Heart left ventricle (tissue), 16 donors: Measurements from ENCODE around the gene HLA-DQA2. TPM values are rescaled to one million over a fixed set of nuclear protein-coding genes. Genes with fewer than 3 reads are reported as not detected.
"Not testable (repeated sequence)": the region's sequence is repeated elsewhere in the genome, so short reads cannot be mapped to it uniquely, and the experiment has no call there.

Source experiments
- ATAC-seq, 4 donors: fragments of 200-7000 bp; cut with Tn5 transposase; one replicate each; pipeline ENCODE4 v1.9.1; 2020 to 2022; ENCODE audit warnings: moderate library complexity in 4 of 4, mild to moderate bottlenecking in 3 of 4, moderate number of reproducible peaks in 1 of 4
- DNase-seq, 5 donors: peaks; one replicate each; pipeline ENCODE4 v3.0.0-alpha.2; 2020
- H3K27ac ChIP-seq, 12 donors: fragments of 200-600 bp; sonication (generic) in 4 of 12; one replicate each; pipeline versions ENCODE4 v1.5.0 to v1.8.0; 2016 to 2022; ENCODE audit warnings: mild to moderate bottlenecking in 2 of 12
- H3K27me3 ChIP-seq, 9 donors: fragments of 200-600 bp; sonication (generic) in 2 of 9; one replicate each; pipeline versions ENCODE4 v1.5.1 to v1.8.0; 2016 to 2022; ENCODE audit warnings: mild to moderate bottlenecking in 3 of 9
- H3K36me3 ChIP-seq, 9 donors: fragments of 200-600 bp; sonication (generic) in 2 of 9; one replicate each; pipeline versions ENCODE4 v1.5.0 to v1.8.0; 2018 to 2022; ENCODE audit warnings: mild to moderate bottlenecking in 2 of 9
- H3K4me1 ChIP-seq, 12 donors: fragments of 200-600 bp; sonication (generic) in 4 of 12; one replicate each; pipeline versions ENCODE4 v1.5.0 to v1.8.0; 2016 to 2022; ENCODE audit warnings: mild to moderate bottlenecking in 3 of 12
- H3K4me3 ChIP-seq, 12 donors: fragments of 200-600 bp; sonication (generic) in 4 of 12; one replicate each; pipeline versions ENCODE4 v1.5.0 to v1.8.0; 2017 to 2022; ENCODE audit warnings: mild to moderate bottlenecking in 9 of 12, moderate library complexity in 4 of 12
- H3K9me3 ChIP-seq, 12 donors: fragments of 200-600 bp; sonication (generic) in 4 of 12; one replicate each; pipeline versions ENCODE4 v1.5.0 to v1.8.0; 2016 to 2022; ENCODE audit warnings: mild to moderate bottlenecking in 1 of 12
- POLR2A ChIP-seq, 2 donors: fragments of 450-650 bp; IDR thresholded peaks; one replicate each; pipeline ENCODE4 v1.6.1; 2017; ENCODE audit warnings: antibody characterized with exemption in 2 of 2, mild to moderate bottlenecking in 2 of 2, moderate library complexity in 2 of 2
- WGBS, 4 donors: extraction: QIAGEN DNeasy Blood & Tissue Kit in 2 of 4; methylation state at CpG; one replicate each; pipeline versions ENCODE4 v1.1.5 to v1.1.7; 2013 to 2018; 5-methylcytosine and 5-hydroxymethylcytosine counted together
- intact Hi-C, 10 donors: fragments of 100-400 bp; cut with DNase I; formaldehyde crosslinking; loops; one replicate each; pipeline versions ENCODE4 v1.11.1 to v1.14.2; 2022
- polyA plus RNA-seq, 2 donors: library from polyadenylated mRNA; stranded (reverse); fragments of 200-250 nt; gene quantifications; one replicate each; pipeline ENCODE4 v1.2.3, GENCODE V29; 2013
- total RNA-seq, 9 donors: library from RNA; depleted of rRNA in 2 of 9; stranded (reverse); fragments of >200 nt in 2 of 9; fragmentation: NEBNext Ultra II Directional in 3 of 9; extraction: Animal tissue kit (Norgen Biotek cat#: 25700) in 3 of 9; gene quantifications; one replicate each; pipeline versions ENCODE4 v1.1.0 to v1.2.4, GENCODE V29; 2016 to 2023
- TF ChIP-seq, protein P1 (sequence below), 12 donors: fragments of 200-600 bp; sonication (generic) in 4 of 12; IDR thresholded peaks; one replicate each; pipeline versions ENCODE4 v1.5.0 to v1.8.0; 2018 to 2022; ENCODE audit warnings: antibody characterized with exemption in 12 of 12, mild to moderate bottlenecking in 5 of 12
- donor health status: ischemic (EF 13 %, LVEDD 7.1; RV severe dilation, severe dysfunction).
- donor health status: healthy with polysubstance abuse.
- donor health status: DM: no; HTN: yes; CAD: no.
- donor health status: DM: no; HTN: no; CAD: no.
- donor health status: ischemic (EF 25% LVEDD 6.9; RV normal size, moderate dysfunction).
- donor health status: ischemic (EF 25% LVEDD 5.7; RV mildly dilated, moderate dysfunction).
- donor health status: healthy.
- donor health status: DM: yes; HTN: yes; CAD: no.
- donor health status: ischemic (EF 35%, LVEDD 5.7; RV mildly dilated, moderate dysfunction).
- donor health status: nonischemic (EF 11% LVEDD 7.7; RV severe dilation, severe dysfunction).
- donor health status: DM: yes; HTN: yes; CAD: no.
- donor health status: PGD.
- donor health status: ischemic (EF 29% LVEDD 5.4; RV normal size, mild dysfunction).
- donor health status: nonischemic (EF 23%, LVEDD 6.1; RV moderate dilation, normal function).

The HLA-DQA2 gene
- total and polyA plus RNA-seq, 11 donors: 0.14 to 34.4 (median 1.6) TPM; not detected in 5

GRCh38 chr6:32742374-32742773, 1.2 kb downstream of the HLA-DQA2 start:
- Histone ChIP-seq H3K9me3 (no peaks in the 10 kb centered on the region), H3K27me3 (peaks cover 0 to 77% (median 5%) of the 10 kb centered on the region in 9 donors), H3K4me1 (no peaks in the 10 kb centered on the region), H3K4me3 (no peak overlapping the region), H3K36me3 (no peaks in the 10 kb centered on the region), H3K27ac (no peak overlapping the region)
- intact Hi-C loops: no loop called here
- DNase-seq (no peak), ATAC-seq (no peak)
- 84 to 91% (median 87%) methylated on average over 3 of the region's 3 CpGs for WGBS, 4 donors
- no peak for TF ChIP-seq POLR2A (IDR thresholded peaks at IDR 0.05)
- TF ChIP-seq, protein P1, sequence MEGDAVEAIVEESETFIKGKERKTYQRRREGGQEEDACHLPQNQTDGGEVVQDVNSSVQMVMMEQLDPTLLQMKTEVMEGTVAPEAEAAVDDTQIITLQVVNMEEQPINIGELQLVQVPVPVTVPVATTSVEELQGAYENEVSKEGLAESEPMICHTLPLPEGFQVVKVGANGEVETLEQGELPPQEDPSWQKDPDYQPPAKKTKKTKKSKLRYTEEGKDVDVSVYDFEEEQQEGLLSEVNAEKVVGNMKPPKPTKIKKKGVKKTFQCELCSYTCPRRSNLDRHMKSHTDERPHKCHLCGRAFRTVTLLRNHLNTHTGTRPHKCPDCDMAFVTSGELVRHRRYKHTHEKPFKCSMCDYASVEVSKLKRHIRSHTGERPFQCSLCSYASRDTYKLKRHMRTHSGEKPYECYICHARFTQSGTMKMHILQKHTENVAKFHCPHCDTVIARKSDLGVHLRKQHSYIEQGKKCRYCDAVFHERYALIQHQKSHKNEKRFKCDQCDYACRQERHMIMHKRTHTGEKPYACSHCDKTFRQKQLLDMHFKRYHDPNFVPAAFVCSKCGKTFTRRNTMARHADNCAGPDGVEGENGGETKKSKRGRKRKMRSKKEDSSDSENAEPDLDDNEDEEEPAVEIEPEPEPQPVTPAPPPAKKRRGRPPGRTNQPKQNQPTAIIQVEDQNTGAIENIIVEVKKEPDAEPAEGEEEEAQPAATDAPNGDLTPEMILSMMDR (IDR thresholded peaks at IDR 0.05): no peak

DNA sequence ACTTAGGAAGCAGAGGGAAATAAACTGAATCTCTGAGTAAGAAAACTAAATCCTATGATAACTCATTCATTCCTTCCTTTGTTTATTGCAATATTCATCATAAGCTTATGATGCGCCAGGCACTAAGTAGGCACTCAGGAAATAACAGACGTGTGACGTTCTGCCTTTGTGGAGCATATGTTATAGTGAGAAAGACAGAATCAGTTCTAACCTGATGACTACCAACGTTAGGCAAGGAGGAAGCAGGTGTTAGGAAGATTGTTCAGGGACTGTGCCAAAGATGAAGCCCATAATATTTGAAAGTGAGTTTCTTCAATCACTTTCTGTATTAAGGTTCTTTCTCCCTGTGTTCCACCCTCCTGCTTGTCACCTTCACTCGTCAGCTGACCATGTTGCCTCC, 3.6 kb downstream of the HLA-DQA2 start:
- Histone ChIP-seq H3K9me3 (no peaks in the 10 kb centered on the region), H3K27ac (no peak overlapping the region), H3K4me1 (no peaks in the 10 kb centered on the region), H3K4me3 (no peak overlapping the region), H3K27me3 (peaks cover 0 to 65% (median 5%) of the 10 kb centered on the region in 9 donors), H3K36me3 (no peaks in the 10 kb centered on the region)
- intact Hi-C loops: loop anchor here in 1 of 10 donors (5.0 kb wide), 1 partner anchor 102 kb away; no protein-coding TSS in a partner anchor
- WGBS, 4 donors: 39 to 49% (median 45%) methylated on average over 5 of the region's 5 CpGs
- ATAC-seq: no peak
- TF ChIP-seq, protein P1 (IDR thresholded peaks at IDR 0.05): no peak
- no peak for DNase-seq

DNA sequence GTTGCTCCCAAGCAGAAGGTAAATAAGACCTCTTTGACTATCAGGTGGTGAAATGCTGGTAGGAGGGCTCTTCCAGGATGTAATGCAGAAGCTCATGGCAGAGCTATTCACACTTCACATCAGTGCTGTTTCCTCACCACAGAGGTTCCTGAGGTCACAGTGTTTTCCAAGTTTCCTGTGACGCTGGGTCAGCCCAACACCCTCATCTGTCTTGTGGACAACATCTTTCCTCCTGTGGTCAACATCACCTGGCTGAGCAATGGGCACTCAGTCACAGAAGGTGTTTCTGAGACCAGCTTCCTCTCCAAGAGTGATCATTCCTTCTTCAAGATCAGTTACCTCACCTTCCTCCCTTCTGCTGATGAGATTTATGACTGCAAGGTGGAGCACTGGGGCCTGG, 4.5 kb downstream of the HLA-DQA2 start:
- not testable (repeated sequence) for ATAC-seq, DNase-seq, H3K4me1 ChIP-seq, H3K4me3 ChIP-seq, H3K9me3 ChIP-seq, H3K27ac ChIP-seq, H3K36me3 ChIP-seq
- intact Hi-C loops: loop anchor here in 1 of 10 donors (5.0 kb wide), 1 partner anchor 103 kb away; no protein-coding TSS in a partner anchor
- WGBS, 4 donors: 29 to 64% (median 51%) methylated on average over 1 of the region's 1 CpG
- peaks cover 0 to 64% (median 5%) of the 10 kb centered on the region in 9 donors for H3K27me3 ChIP-seq

- no peak for TF ChIP-seq POLR2A (IDR thresholded peaks at IDR 0.05)
- TF ChIP-seq, protein P1 (IDR thresholded peaks at IDR 0.05): no peak
- intact Hi-C loops: no loop called here
- ATAC-seq: no peak
Measured at GRCh38 chr6:32752580-32752979, 11.4 kb downstream of the HLA-DQA2 start.

DNA sequence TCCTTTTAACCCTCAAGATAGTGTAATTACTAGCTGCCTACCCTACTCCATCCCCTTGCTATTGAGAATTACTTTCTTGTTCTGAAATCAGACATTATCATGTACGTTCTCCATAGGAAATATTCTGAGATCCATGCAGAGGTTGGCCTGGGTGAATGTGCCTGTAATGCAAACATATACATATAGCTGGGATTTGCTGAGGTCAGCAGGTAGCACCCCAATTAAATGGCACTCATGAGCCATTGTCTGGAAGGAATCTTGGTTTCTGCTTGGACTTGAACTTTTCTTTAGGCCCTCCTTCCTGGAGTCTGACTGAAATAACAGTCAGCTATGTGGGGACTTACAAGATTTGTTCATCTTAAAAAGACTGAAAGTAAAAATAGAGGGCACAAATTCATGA, 18.5 kb downstream of the HLA-DQA2 start:
- 72 to 91% (median 79%) methylated on average over 1 of the region's 1 CpG for WGBS, 4 donors
- ATAC-seq (no peak), DNase-seq (no peak)
- Histone ChIP-seq H3K4me3 (no peak overlapping the region), H3K9me3 (no peaks in the 10 kb centered on the region), H3K4me1 (no peaks in the 10 kb centered on the region), H3K27me3 (peaks cover 0 to 54% (median 7%) of the 10 kb centered on the region in 9 donors), H3K27ac (no peak overlapping the region), H3K36me3 (no peaks in the 10 kb centered on the region)
- intact Hi-C loops: loop anchor here in 3 of 10 donors (2.0 to 5.0 kb wide), 2 partner anchors 97 kb away; no protein-coding TSS in a partner anchor
- TF ChIP-seq, protein P1 (IDR thresholded peaks at IDR 0.05): no peak

More at GRCh38 chr6:32752580-32752979, 11.4 kb downstream of the HLA-DQA2 start:
- Histone ChIP-seq H3K27ac (no peak overlapping the region), H3K4me3 (no peak overlapping the region), H3K36me3 (no peaks in the 10 kb centered on the region), H3K27me3 (peaks cover 0 to 49% (median 4%) of the 10 kb centered on the region in 9 donors), H3K9me3 (no peaks in the 10 kb centered on the region), H3K4me1 (no peaks in the 10 kb centered on the region)
- DNase-seq: no peak
- WGBS, 4 donors: 31 to 43% (median 34%) methylated on average over 8 of the region's 8 CpGs
